K562 (cell line): ENCODE measurements around the gene LCN1.
"Not testable (repeated sequence)": the region's sequence is repeated elsewhere in the genome, so short reads cannot be mapped to it uniquely, and the experiment has no call there.

Experiments used
- EZH2 ChIP-seq: IDR thresholded peaks from 2 replicates; pipeline ENCODE4 v1.6.1; 2012; ENCODE audit warnings: low read depth, mild to moderate bottlenecking, inconsistent platforms, low read length, borderline replicate concordance
- SIN3A ChIP-seq, 2 experiments: fragments of 150-350 bp in 1 of 2; IDR thresholded peaks; 2 replicates each; pipeline ENCODE4 v1.6.1; 2011 to 2016; ENCODE audit warnings: borderline replicate concordance in 2 of 2, low read depth in 2 of 2, low read length in 2 of 2, mild to moderate bottlenecking in 2 of 2, moderate library complexity in 2 of 2; ENCODE audit not compliant: control insufficient read depth in 1 of 2
- SP2 ChIP-seq: IDR thresholded peaks from 2 replicates; pipeline ENCODE4 v1.6.1; 2011; ENCODE audit warnings: mild to moderate bottlenecking, low read depth, low read length, moderate library complexity; ENCODE audit not compliant: poor library complexity, severe bottlenecking; ENCODE audit errors: extremely low read depth
- TF ChIP-seq, protein P1 (sequence below): sonication (generic); formaldehyde crosslinking; IDR thresholded peaks from 2 replicates; pipeline ENCODE4 v1.8.0; 2022; ENCODE audit warnings: mild to moderate bottlenecking, missing genetic modification reagents, borderline replicate concordance
- TF ChIP-seq, protein P2 (sequence below), 3 experiments: IDR thresholded peaks in 2 of 3; conservative IDR thresholded peaks in 1 of 3; 2 replicates each; pipeline ENCODE4 v1.5.1; 2011 to 2012; ENCODE audit warnings: low read length in 3 of 3, mild to moderate bottlenecking in 3 of 3, control low read depth in 2 of 3, improper control_type of control experiment in 1 of 3, inconsistent platforms in 1 of 3, low read depth in 1 of 3, mixed read lengths in 1 of 3, moderate library complexity in 1 of 3; ENCODE audit not compliant: insufficient read depth in 2 of 3
- TF ChIP-seq, protein P3 (sequence below): conservative IDR thresholded peaks from 2 replicates; pipeline ENCODE4 v1.6.1; 2011; ENCODE audit warnings: low read depth, mild to moderate bottlenecking, low read length; ENCODE audit not compliant: control insufficient read depth

DNA sequence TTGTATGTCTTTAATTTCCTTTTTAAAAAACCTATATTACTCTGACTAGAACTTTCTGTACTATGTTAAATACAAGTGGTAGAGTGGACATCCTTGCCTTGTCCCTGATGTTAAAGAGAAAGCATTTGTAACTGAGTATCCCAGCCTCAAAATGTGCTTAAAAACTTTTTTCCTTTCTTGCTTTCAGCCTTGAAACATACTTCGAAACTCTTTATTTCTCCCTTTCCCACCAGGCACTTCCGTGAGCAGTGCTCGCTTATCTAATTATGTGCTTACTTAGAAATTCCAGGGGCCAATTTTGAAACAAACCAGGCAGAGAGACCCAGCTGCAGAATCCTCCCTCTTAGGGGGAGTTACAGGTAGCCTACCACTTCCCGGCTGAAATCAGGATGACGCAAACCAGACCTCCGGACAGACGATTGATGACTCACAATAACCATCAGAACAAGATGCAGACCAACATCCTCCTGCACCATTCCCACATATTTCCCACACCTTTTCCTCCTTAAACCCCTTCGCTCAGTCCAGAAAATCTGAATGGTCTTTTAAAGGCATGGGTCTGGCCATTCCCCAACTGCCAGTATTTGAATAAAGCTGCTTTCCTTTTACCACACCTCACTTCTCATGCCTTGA is 22.1 kb downstream of the LCN1 start:
- not testable (repeated sequence) for TF ChIP-seq SP2; SIN3A (IDR thresholded peaks at IDR 0.05; ENCODE audit: borderline replicate concordance in 2 of 2, control insufficient read depth in 1 of 2, low read depth in 2 of 2, low read length in 2 of 2); EZH2
- TF ChIP-seq, protein P1, sequence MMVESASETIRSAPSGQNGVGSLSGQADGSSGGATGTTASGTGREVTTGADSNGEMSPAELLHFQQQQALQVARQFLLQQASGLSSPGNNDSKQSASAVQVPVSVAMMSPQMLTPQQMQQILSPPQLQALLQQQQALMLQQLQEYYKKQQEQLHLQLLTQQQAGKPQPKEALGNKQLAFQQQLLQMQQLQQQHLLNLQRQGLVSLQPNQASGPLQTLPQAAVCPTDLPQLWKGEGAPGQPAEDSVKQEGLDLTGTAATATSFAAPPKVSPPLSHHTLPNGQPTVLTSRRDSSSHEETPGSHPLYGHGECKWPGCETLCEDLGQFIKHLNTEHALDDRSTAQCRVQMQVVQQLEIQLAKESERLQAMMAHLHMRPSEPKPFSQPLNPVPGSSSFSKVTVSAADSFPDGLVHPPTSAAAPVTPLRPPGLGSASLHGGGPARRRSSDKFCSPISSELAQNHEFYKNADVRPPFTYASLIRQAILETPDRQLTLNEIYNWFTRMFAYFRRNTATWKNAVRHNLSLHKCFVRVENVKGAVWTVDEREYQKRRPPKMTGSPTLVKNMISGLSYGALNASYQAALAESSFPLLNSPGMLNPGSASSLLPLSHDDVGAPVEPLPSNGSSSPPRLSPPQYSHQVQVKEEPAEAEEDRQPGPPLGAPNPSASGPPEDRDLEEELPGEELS (CRISPR knock-in tag): not testable (repeated sequence)
- TF ChIP-seq, protein P2, sequence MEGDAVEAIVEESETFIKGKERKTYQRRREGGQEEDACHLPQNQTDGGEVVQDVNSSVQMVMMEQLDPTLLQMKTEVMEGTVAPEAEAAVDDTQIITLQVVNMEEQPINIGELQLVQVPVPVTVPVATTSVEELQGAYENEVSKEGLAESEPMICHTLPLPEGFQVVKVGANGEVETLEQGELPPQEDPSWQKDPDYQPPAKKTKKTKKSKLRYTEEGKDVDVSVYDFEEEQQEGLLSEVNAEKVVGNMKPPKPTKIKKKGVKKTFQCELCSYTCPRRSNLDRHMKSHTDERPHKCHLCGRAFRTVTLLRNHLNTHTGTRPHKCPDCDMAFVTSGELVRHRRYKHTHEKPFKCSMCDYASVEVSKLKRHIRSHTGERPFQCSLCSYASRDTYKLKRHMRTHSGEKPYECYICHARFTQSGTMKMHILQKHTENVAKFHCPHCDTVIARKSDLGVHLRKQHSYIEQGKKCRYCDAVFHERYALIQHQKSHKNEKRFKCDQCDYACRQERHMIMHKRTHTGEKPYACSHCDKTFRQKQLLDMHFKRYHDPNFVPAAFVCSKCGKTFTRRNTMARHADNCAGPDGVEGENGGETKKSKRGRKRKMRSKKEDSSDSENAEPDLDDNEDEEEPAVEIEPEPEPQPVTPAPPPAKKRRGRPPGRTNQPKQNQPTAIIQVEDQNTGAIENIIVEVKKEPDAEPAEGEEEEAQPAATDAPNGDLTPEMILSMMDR (IDR thresholded peaks at IDR 0.05 in 2 of 3, conservative IDR thresholded peaks at IDR 0.05 in 1 of 3; ENCODE audit: insufficient read depth in 2 of 3, low read depth in 1 of 3, low read length in 3 of 3): not testable (repeated sequence)
- TF ChIP-seq, protein P3, sequence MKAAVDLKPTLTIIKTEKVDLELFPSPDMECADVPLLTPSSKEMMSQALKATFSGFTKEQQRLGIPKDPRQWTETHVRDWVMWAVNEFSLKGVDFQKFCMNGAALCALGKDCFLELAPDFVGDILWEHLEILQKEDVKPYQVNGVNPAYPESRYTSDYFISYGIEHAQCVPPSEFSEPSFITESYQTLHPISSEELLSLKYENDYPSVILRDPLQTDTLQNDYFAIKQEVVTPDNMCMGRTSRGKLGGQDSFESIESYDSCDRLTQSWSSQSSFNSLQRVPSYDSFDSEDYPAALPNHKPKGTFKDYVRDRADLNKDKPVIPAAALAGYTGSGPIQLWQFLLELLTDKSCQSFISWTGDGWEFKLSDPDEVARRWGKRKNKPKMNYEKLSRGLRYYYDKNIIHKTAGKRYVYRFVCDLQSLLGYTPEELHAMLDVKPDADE: not testable (repeated sequence)
